Measurements from ENCODE around the gene CCDC107. TPM values are rescaled to one million over a fixed set of nuclear protein-coding genes. Genes with fewer than 3 reads are reported as not detected.
A peak's percentile ranks its signal among the peaks of the same experiment; 100 is the strongest.

Gene CCDC107
- total and polyA plus RNA-seq, 2 donors (not counting 1 experiment from before 2014, with no cell fraction given), result 20.6 to 24.9 TPM

- Histone ChIP-seq H3K9ac (ENCODE audit: insufficient read depth, low read length) (peak within 1 kb of the TSS; percentile 97), H3K4me2 (ENCODE audit: extremely low read depth, insufficient read depth, low read length) (peak within 1 kb of the TSS; percentile 97), H2AFZ (ENCODE audit: low read length) (peak within 1 kb of the TSS; percentile 83), H4K20me1 (ENCODE audit: control insufficient read depth, extremely low read depth, insufficient read depth, low read length) (no peaks in the 10 kb centered on the region), H3K9me3 (ENCODE audit: control insufficient read depth, insufficient read depth, low read depth, low read length) (no peaks in the 10 kb centered on the region), H3K27me3 (ENCODE audit: control insufficient read depth, insufficient read depth, low read length) (no peaks in the 10 kb centered on the region), H3K27ac (ENCODE audit: insufficient read depth, low read length) (peak within 1 kb of the TSS; percentile 97), H3K4me1 (ENCODE audit: control insufficient read depth, extremely low read depth, insufficient read depth, low read length) (peaks cover 13% of the 10 kb centered on the region), H3K79me2 (ENCODE audit: control insufficient read depth, insufficient read depth, low read length) (peaks cover 14% of the 10 kb centered on the region), H3K4me3 (replicated peaks in 1 of 4; ENCODE audit: control extremely low read depth in 1 of 4, insufficient read depth in 1 of 4, low read depth in 3 of 4, low read length in 4 of 4) (peak within 1 kb of the TSS; percentile 53 to 82 (median 74)), H3K36me3 (ENCODE audit: control insufficient read depth, insufficient read depth, low read length) (peaks cover 2% of the 10 kb centered on the region)
- TF ChIP-seq CTCF (conservative IDR thresholded peaks at IDR 0.05 in 1 of 2, IDR thresholded peaks at IDR 0.05 in 1 of 2; ENCODE audit: low read depth in 1 of 2, low read length in 2 of 2), result peak in 1 of 2 donors; percentile 34
- no peak for TF ChIP-seq EZH2 (IDR thresholded peaks at IDR 0.05; ENCODE audit: low read length, missing control alignments)
- peak; percentile 99 to 100 for DNase-seq (ENCODE audit: low read depth in 2 of 2)
Observed at GRCh38 chr9:35657546-35658136, 451 bp upstream of the CCDC107 start, which contains the start of gene RMRP. Gene RMRP, minus strand, starts transcription at chr9:35658019.

- Histone ChIP-seq H3K4me2 (ENCODE audit: extremely low read depth, insufficient read depth, low read length) (peak overlapping the region; percentile 97), H3K27me3 (ENCODE audit: control insufficient read depth, insufficient read depth, low read length) (no peaks in the 10 kb centered on the region), H4K20me1 (ENCODE audit: control insufficient read depth, extremely low read depth, insufficient read depth, low read length) (no peaks in the 10 kb centered on the region), H3K4me3 (replicated peaks in 1 of 4; ENCODE audit: control extremely low read depth in 1 of 4, insufficient read depth in 1 of 4, low read depth in 3 of 4, low read length in 4 of 4) (peak overlapping the region; percentile 53 to 82 (median 74)), H3K79me2 (ENCODE audit: control insufficient read depth, insufficient read depth, low read length) (peaks cover 14% of the 10 kb centered on the region), H2AFZ (ENCODE audit: low read length) (no peak overlapping the region), H3K9ac (ENCODE audit: insufficient read depth, low read length) (peak overlapping the region; percentile 97), H3K4me1 (ENCODE audit: control insufficient read depth, extremely low read depth, insufficient read depth, low read length) (peaks cover 13% of the 10 kb centered on the region), H3K9me3 (ENCODE audit: control insufficient read depth, insufficient read depth, low read depth, low read length) (no peaks in the 10 kb centered on the region), H3K27ac (ENCODE audit: insufficient read depth, low read length) (peak overlapping the region; percentile 97), H3K36me3 (ENCODE audit: control insufficient read depth, insufficient read depth, low read length) (peaks cover 2% of the 10 kb centered on the region)
- TF ChIP-seq EZH2 (IDR thresholded peaks at IDR 0.05; ENCODE audit: low read length, missing control alignments), result no peak
- TF ChIP-seq CTCF (conservative IDR thresholded peaks at IDR 0.05 in 1 of 2, IDR thresholded peaks at IDR 0.05 in 1 of 2; ENCODE audit: low read depth in 1 of 2, low read length in 2 of 2), result no peak
- DNase-seq (ENCODE audit: low read depth in 2 of 2), result peak; percentile 51 to 70
Observed at GRCh38 chr9:35658968-35659220, 802 bp downstream of the CCDC107 start.

GRCh38 chr9:35659340-35659739, 1.2 kb downstream of the CCDC107 start:
- Histone ChIP-seq H2AFZ (ENCODE audit: low read length) (no peak overlapping the region), H3K4me1 (ENCODE audit: control insufficient read depth, extremely low read depth, insufficient read depth, low read length) (peaks cover 15% of the 10 kb centered on the region), H3K79me2 (ENCODE audit: control insufficient read depth, insufficient read depth, low read length) (peaks cover 15% of the 10 kb centered on the region), H3K4me2 (ENCODE audit: extremely low read depth, insufficient read depth, low read length) (peak overlapping the region; percentile 97), H3K4me3 (replicated peaks in 1 of 4; ENCODE audit: control extremely low read depth in 1 of 4, insufficient read depth in 1 of 4, low read depth in 3 of 4, low read length in 4 of 4) (peak overlapping the region; percentile 53 to 82 (median 74)), H3K36me3 (ENCODE audit: control insufficient read depth, insufficient read depth, low read length) (peaks cover 2% of the 10 kb centered on the region), H4K20me1 (ENCODE audit: control insufficient read depth, extremely low read depth, insufficient read depth, low read length) (no peaks in the 10 kb centered on the region), H3K27me3 (ENCODE audit: control insufficient read depth, insufficient read depth, low read length) (no peaks in the 10 kb centered on the region), H3K9ac (ENCODE audit: insufficient read depth, low read length) (peak overlapping the region; percentile 97), H3K27ac (ENCODE audit: insufficient read depth, low read length) (peak overlapping the region; percentile 97), H3K9me3 (ENCODE audit: control insufficient read depth, insufficient read depth, low read depth, low read length) (no peaks in the 10 kb centered on the region)
- TF ChIP-seq CTCF (conservative IDR thresholded peaks at IDR 0.05 in 1 of 2, IDR thresholded peaks at IDR 0.05 in 1 of 2; ENCODE audit: low read depth in 1 of 2, low read length in 2 of 2), result no peak
- DNase-seq (ENCODE audit: low read depth in 2 of 2), result peak in 1 of 2 donors; percentile 54

All from fibroblast of lung (primary cell).